HepG2 (cell line): ENCODE data around the gene AFAP1.

Experiments
- CBFB ChIP-seq: sonication (generic); formaldehyde crosslinking; IDR thresholded peaks from 2 replicates; pipeline ENCODE4 v1.4.0; 2020; ENCODE audit warnings: missing genetic modification reagents
- CHD2 ChIP-seq: IDR thresholded peaks from 2 replicates; pipeline ENCODE4 v1.6.1; 2011; ENCODE audit warnings: low read depth, low read length, improper control_type of control experiment
- EZH2 ChIP-seq: conservative IDR thresholded peaks from 2 replicates; pipeline ENCODE4 v1.6.1; 2012; ENCODE audit warnings: mild to moderate bottlenecking, low read depth, low read length, moderate library complexity
- IKZF4 ChIP-seq: sonication (generic); formaldehyde crosslinking; IDR thresholded peaks from 2 replicates; pipeline ENCODE4 v1.5.1; 2020; ENCODE audit warnings: borderline replicate concordance, mild to moderate bottlenecking, low read depth, missing genetic modification reagents; ENCODE audit errors: not compliant biosample characterization
- KLF16 ChIP-seq, 2 experiments: sonication (generic) in 1 of 2; formaldehyde crosslinking in 1 of 2; IDR thresholded peaks; 2 replicates each; pipeline versions ENCODE4 v1.6.1 to v1.8.0; 2016 to 2023; ENCODE audit warnings: missing genetic modification reagents in 2 of 2, missing compliant biosample characterization in 1 of 2
- NFE2L1 ChIP-seq: sonication (generic); formaldehyde crosslinking; IDR thresholded peaks from 2 replicates; pipeline ENCODE4 v1.4.0; 2020; ENCODE audit warnings: missing genetic modification reagents, mild to moderate bottlenecking, borderline replicate concordance
- POLR2A ChIP-seq, 2 experiments: IDR thresholded peaks; 2 replicates each; pipeline ENCODE4 v1.6.1; 2011; ENCODE audit warnings: low read depth in 2 of 2, low read length in 2 of 2, mild to moderate bottlenecking in 1 of 2, moderate library complexity in 1 of 2; ENCODE audit not compliant: insufficient read depth in 1 of 2
- ZBTB3 ChIP-seq: sonication (generic); formaldehyde crosslinking; IDR thresholded peaks from 2 replicates; pipeline ENCODE4 v1.4.0; 2020; ENCODE audit warnings: low read depth, mild to moderate bottlenecking, moderate library complexity, missing genetic modification reagents, borderline replicate concordance
- ZNF639 ChIP-seq: conservative IDR thresholded peaks from 2 replicates; pipeline ENCODE4 v1.6.1; 2018; ENCODE audit warnings: missing genetic modification reagents
- TF ChIP-seq, protein P1 (sequence below): sonication (generic); formaldehyde crosslinking; IDR thresholded peaks from 2 replicates; pipeline ENCODE4 v1.5.0; 2020; ENCODE audit warnings: mild to moderate bottlenecking, missing genetic modification reagents, moderate library complexity
- TF ChIP-seq, protein P2 (sequence below): sonication (generic); formaldehyde crosslinking; IDR thresholded peaks from 2 replicates; pipeline ENCODE4 v1.8.1; 2023; ENCODE audit warnings: missing genetic modification reagents, mild to moderate bottlenecking, borderline replicate concordance

- TF ChIP-seq NFE2L1 (no peak), IKZF4 (CRISPR knock-in tag) (no peak), EZH2 (no peak), ZNF639 (no peak), KLF16 (CRISPR knock-in tag; IDR thresholded peaks at IDR 0.05) (no peak), POLR2A (IDR thresholded peaks at IDR 0.05; ENCODE audit: insufficient read depth in 1 of 2, low read depth in 2 of 2, low read length in 2 of 2) (no peak), CBFB (CRISPR knock-in tag) (no peak), CHD2 (no peak), ZBTB3 (CRISPR knock-in tag) (no peak)
- TF ChIP-seq, protein P1, sequence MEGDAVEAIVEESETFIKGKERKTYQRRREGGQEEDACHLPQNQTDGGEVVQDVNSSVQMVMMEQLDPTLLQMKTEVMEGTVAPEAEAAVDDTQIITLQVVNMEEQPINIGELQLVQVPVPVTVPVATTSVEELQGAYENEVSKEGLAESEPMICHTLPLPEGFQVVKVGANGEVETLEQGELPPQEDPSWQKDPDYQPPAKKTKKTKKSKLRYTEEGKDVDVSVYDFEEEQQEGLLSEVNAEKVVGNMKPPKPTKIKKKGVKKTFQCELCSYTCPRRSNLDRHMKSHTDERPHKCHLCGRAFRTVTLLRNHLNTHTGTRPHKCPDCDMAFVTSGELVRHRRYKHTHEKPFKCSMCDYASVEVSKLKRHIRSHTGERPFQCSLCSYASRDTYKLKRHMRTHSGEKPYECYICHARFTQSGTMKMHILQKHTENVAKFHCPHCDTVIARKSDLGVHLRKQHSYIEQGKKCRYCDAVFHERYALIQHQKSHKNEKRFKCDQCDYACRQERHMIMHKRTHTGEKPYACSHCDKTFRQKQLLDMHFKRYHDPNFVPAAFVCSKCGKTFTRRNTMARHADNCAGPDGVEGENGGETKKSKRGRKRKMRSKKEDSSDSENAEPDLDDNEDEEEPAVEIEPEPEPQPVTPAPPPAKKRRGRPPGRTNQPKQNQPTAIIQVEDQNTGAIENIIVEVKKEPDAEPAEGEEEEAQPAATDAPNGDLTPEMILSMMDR, result no peak
- TF ChIP-seq, protein P2, sequence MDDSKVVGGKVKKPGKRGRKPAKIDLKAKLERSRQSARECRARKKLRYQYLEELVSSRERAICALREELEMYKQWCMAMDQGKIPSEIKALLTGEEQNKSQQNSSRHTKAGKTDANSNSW (CRISPR knock-in tag), result no peak
These were observed 150.8 kb downstream of the AFAP1 start for GRCh38 chr4:7788694-7789425.
